GM23338 (cell line): ENCODE results near the gene DGKB. TPM values are rescaled to one million over a fixed set of nuclear protein-coding genes. Genes with fewer than 3 reads are reported as not detected.

Experiments used
- ATAC-seq: fragments of 200-7000 bp; cut with Tn5 transposase; 3 replicates; pipeline ENCODE4 v1.9.1; 2020
- DNase-seq: peaks from one replicate; pipeline ENCODE4 v3.0.0-alpha.2; 2015; ENCODE audit warnings: low spot score
- H2AFZ ChIP-seq: fragments of 200-600 bp; sonication (generic); 2 replicates; pipeline ENCODE4 v1.8.0; 2016; ENCODE audit warnings: antibody characterized with exemption, mild to moderate bottlenecking, moderate library complexity
- H3F3A ChIP-seq: fragments of 200-600 bp; sonication (generic); replicated peaks from 2 replicates; pipeline ENCODE4 v1.8.0; 2017; ENCODE audit warnings: antibody characterized with exemption, mixed run types, low read depth
- H3K27ac ChIP-seq: fragments of 200-600 bp; sonication (generic); 2 replicates; pipeline ENCODE4 v1.6.1; 2016; ENCODE audit warnings: low read depth
- H3K27me3 ChIP-seq: fragments of 200-600 bp; sonication (generic); 2 replicates; pipeline ENCODE4 v1.8.0; 2016; ENCODE audit warnings: mild to moderate bottlenecking, mixed run types, moderate library complexity; ENCODE audit not compliant: insufficient read depth
- H3K36me3 ChIP-seq: fragments of 200-600 bp; sonication (generic); 2 replicates; pipeline ENCODE4 v1.8.0; 2016; ENCODE audit warnings: mild to moderate bottlenecking; ENCODE audit not compliant: insufficient read depth
- H3K4me1 ChIP-seq: fragments of 200-600 bp; sonication (generic); 2 replicates; pipeline ENCODE4 v1.8.0; 2016; ENCODE audit warnings: mild to moderate bottlenecking, moderate library complexity; ENCODE audit not compliant: insufficient read depth
- H3K4me2 ChIP-seq: fragments of 200-600 bp; sonication (generic); 2 replicates; pipeline ENCODE4 v1.7.1; 2017; ENCODE audit warnings: mixed run types
- H3K4me3 ChIP-seq: fragments of 200-600 bp; sonication (generic); 2 replicates; pipeline ENCODE4 v1.6.1; 2016; ENCODE audit warnings: mixed run types
- H3K79me2 ChIP-seq: fragments of 200-600 bp; sonication (generic); replicated peaks from 2 replicates; pipeline ENCODE4 v1.8.0; 2017; ENCODE audit warnings: mild to moderate bottlenecking; ENCODE audit not compliant: insufficient read depth
- H3K9me2 ChIP-seq: fragments of 200-600 bp; sonication (generic); 2 replicates; pipeline ENCODE4 v1.8.0; 2017; ENCODE audit not compliant: insufficient read depth
- H4K20me1 ChIP-seq: fragments of 200-600 bp; sonication (generic); replicated peaks from 2 replicates; pipeline ENCODE4 v1.8.0; 2017; ENCODE audit warnings: mild to moderate bottlenecking; ENCODE audit not compliant: insufficient read depth
- H3K27ac Mint-ChIP-seq: 2 replicates; pipeline ENCODE4 v1.8.0; 2020; ENCODE audit warnings: inconsistent platforms, mild to moderate bottlenecking, moderate library complexity, mixed read lengths
- H3K27me3 Mint-ChIP-seq: 3 replicates; pipeline ENCODE4 v1.8.0; 2022; ENCODE audit warnings: low read depth, mild to moderate bottlenecking, moderate library complexity, mixed read lengths, inconsistent platforms; ENCODE audit not compliant: insufficient read depth, poor library complexity
- H3K36me3 Mint-ChIP-seq: 3 replicates; pipeline ENCODE4 v1.8.0; 2021; ENCODE audit warnings: low read depth, mild to moderate bottlenecking, inconsistent platforms, moderate library complexity, mixed read lengths
- H3K4me1 Mint-ChIP-seq: 3 replicates; pipeline ENCODE4 v1.8.0; 2020; ENCODE audit warnings: mild to moderate bottlenecking, inconsistent platforms, mixed read lengths
- H3K4me3 Mint-ChIP-seq: 3 replicates; pipeline ENCODE4 v1.8.0; 2021; ENCODE audit warnings: moderate library complexity, mild to moderate bottlenecking, inconsistent platforms, mixed read lengths
- H3K9me3 Mint-ChIP-seq: 3 replicates; pipeline ENCODE4 v1.8.0; 2020; ENCODE audit warnings: moderate library complexity, mild to moderate bottlenecking, inconsistent platforms, mixed read lengths
- CTCF ChIP-seq, 2 experiments: fragments of 200-600 bp in 1 of 2; sonication (generic) in 1 of 2; conservative IDR thresholded peaks; 2 replicates each; pipeline versions ENCODE4 v1.5.1 to v1.6.1; 2016 to 2017; ENCODE audit warnings: antibody characterized with exemption in 2 of 2, low read depth in 2 of 2, mild to moderate bottlenecking in 2 of 2, moderate library complexity in 1 of 2
- ETS1 ChIP-seq: IDR thresholded peaks from 2 replicates; pipeline ENCODE4 v1.6.1; 2016; ENCODE audit warnings: antibody characterized with exemption
- EZH2 ChIP-seq: fragments of 200-600 bp; sonication (generic); IDR thresholded peaks from one replicate; pipeline ENCODE4 v1.8.0; 2017; ENCODE audit warnings: antibody characterized with exemption, mild to moderate bottlenecking, low read depth; ENCODE audit not compliant: unreplicated experiment
- EZH2phosphoT487 ChIP-seq: fragments of 200-600 bp; sonication (generic); IDR thresholded peaks from one replicate; pipeline ENCODE4 v1.8.1; 2018; ENCODE audit warnings: antibody characterized with exemption; ENCODE audit not compliant: unreplicated experiment
- JUNB ChIP-seq: IDR thresholded peaks from one replicate; pipeline ENCODE4 v1.6.1; 2016; ENCODE audit warnings: antibody characterized with exemption; ENCODE audit not compliant: unreplicated experiment
- NANOG ChIP-seq: IDR thresholded peaks from 2 replicates; pipeline ENCODE4 v1.6.1; 2016; ENCODE audit warnings: antibody characterized with exemption, borderline replicate concordance
- STAT1 ChIP-seq: IDR thresholded peaks from one replicate; pipeline ENCODE4 v1.6.1; 2016; ENCODE audit warnings: antibody characterized with exemption; ENCODE audit not compliant: unreplicated experiment
- ZNF462 ChIP-seq: fragments of 250-450 bp; sonication (Bioruptor Pico); IDR thresholded peaks from 2 replicates; pipeline ENCODE4 v1.5.0; 2020; ENCODE audit warnings: mild to moderate bottlenecking, moderate library complexity
- polyA plus RNA-seq: library from polyadenylated mRNA; unstranded; fragments of >200 nt; fragmentation: Nextera tagmentation; extraction: Ambion mirVana; gene quantifications from 2 replicates; pipeline ENCODE4 v1.2.1, GENCODE V29; 2016
- total RNA-seq: library from RNA; depleted of rRNA; stranded (reverse); fragments of >200 nt; shearing (Covaris generic); gene quantifications from 2 replicates; pipeline ENCODE4 v1.2.3, GENCODE V29; 2014

The DGKB gene
- total and polyA plus RNA-seq, 2 experiments from 2014 or later = 4.8 to 11.5 TPM

DNA sequence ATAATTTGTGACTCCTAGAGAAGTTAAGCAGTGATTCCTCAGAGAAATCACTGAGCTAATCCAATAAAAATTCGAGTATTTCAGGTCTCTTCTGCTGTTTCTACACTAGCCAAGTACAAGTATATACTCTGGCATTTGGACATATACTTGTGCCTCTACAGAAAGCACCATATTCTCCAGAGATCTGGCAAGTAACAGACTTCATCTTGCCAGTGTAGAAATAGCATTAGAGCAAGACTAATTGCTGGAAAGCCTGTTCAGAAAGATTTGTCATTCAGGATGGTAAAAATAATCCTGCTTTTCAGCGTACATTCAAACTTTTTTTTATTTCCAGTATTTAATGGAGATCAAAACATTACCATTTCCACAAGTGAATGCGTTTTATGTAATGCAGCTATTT is 502.3 kb downstream of the DGKB start:
- H3F3A ChIP-seq = no peaks in the 10 kb centered on the region
- H3K36me3 ChIP-seq = no peaks in the 10 kb centered on the region
- Mint-ChIP-seq H3K9me3 (no peaks in the 10 kb centered on the region), H3K4me1 (peaks cover 8% of the 10 kb centered on the region; the same call in 2 of the 3 replicates), H3K36me3 (no peaks in the 10 kb centered on the region), H3K4me3 (no peak overlapping the region), H3K27me3 (no peaks in the 10 kb centered on the region), H3K27ac (no peak overlapping the region)
- no peaks in the 10 kb centered on the region for H4K20me1 ChIP-seq
- H3K4me1 ChIP-seq = peaks cover 10% of the 10 kb centered on the region; the same call in 1 of the 2 replicates
- no peak overlapping the region for H3K4me3 ChIP-seq
- TF ChIP-seq JUNB (no peak), EZH2phosphoT487 (no peak), NANOG (no peak), ZNF462 (CRISPR knock-in tag) (no peak), ETS1 (no peak), CTCF (conservative IDR thresholded peaks at IDR 0.05; ENCODE audit: low read depth in 2 of 2) (no peak), EZH2 (no peak), STAT1 (no peak)
- no peaks in the 10 kb centered on the region for H3K9me2 ChIP-seq
- H3K79me2 ChIP-seq = no peaks in the 10 kb centered on the region
- H2AFZ ChIP-seq = no peak overlapping the region
- H3K27ac ChIP-seq = no peak overlapping the region
- DNase-seq (no peak), ATAC-seq (no peak)
- no peak overlapping the region for H3K4me2 ChIP-seq
- H3K27me3 ChIP-seq = no peaks in the 10 kb centered on the region
